ENCODE results near the gene IFIT3.
"Not testable (repeated sequence)": the region's sequence is repeated elsewhere in the genome, so short reads cannot be mapped to it uniquely, and the experiment has no call there.

The IFIT3 gene

GRCh38 chr10:89337484-89337883 is 9.7 kb downstream of the IFIT3 start:
- DNase-seq = no peak

GRCh38 chr10:89338713-89339112 is 10.9 kb downstream of the IFIT3 start:
- DNase-seq = no peak

GRCh38 chr10:89339875-89340274 is 12.1 kb downstream of the IFIT3 start:
- no peak for DNase-seq

GRCh38 chr10:89341649-89342048 is 13.9 kb downstream of the IFIT3 start:
- no peak for DNase-seq

GRCh38 chr10:89342206-89342958 is 14.6 kb downstream of the IFIT3 start:
- no peak for DNase-seq

GRCh38 chr10:89343089-89343767 is 15.4 kb downstream of the IFIT3 start:
- DNase-seq = no peak

GRCh38 chr10:89344156-89344555 is 16.4 kb downstream of the IFIT3 start:
- no peak for DNase-seq

- DNase-seq = no peak
Observed at GRCh38 chr10:89345367-89346000, 17.7 kb downstream of the IFIT3 start.

- DNase-seq = no peak
Observed at GRCh38 chr10:89346405-89347254, 18.8 kb downstream of the IFIT3 start.

GRCh38 chr10:89347701-89348457 is 20.1 kb downstream of the IFIT3 start:
- no peak for DNase-seq

GRCh38 chr10:89348481-89348880 is 20.7 kb downstream of the IFIT3 start:
- no peak for DNase-seq

- no peak for DNase-seq
Observed at GRCh38 chr10:89348975-89349374, 21.2 kb downstream of the IFIT3 start.

GRCh38 chr10:89350631-89351315 is 23.0 kb downstream of the IFIT3 start:
- DNase-seq = not testable (repeated sequence)

GRCh38 chr10:89351412-89351779 is 23.6 kb downstream of the IFIT3 start:
- DNase-seq = no peak

GRCh38 chr10:89351780-89352597 is 24.2 kb downstream of the IFIT3 start:
- DNase-seq = no peak

GRCh38 chr10:89352802-89353201 is 25.0 kb downstream of the IFIT3 start:
- DNase-seq = no peak

- no peak for DNase-seq
Observed at GRCh38 chr10:89355394-89355931, 27.7 kb downstream of the IFIT3 start.

- no peak for DNase-seq
Observed at GRCh38 chr10:89357096-89357495, 29.3 kb downstream of the IFIT3 start.

GRCh38 chr10:89357975-89358374 is 30.2 kb downstream of the IFIT3 start:
- no peak for DNase-seq

GRCh38 chr10:89360157-89360556 is 32.4 kb downstream of the IFIT3 start:
- no peak for DNase-seq

GRCh38 chr10:89362929-89363328 is 35.1 kb downstream of the IFIT3 start:
- no peak for DNase-seq
